ENCODE measurements around the gene ART1.
"Not testable (repeated sequence)": the region's sequence is repeated elsewhere in the genome, so short reads cannot be mapped to it uniquely, and the experiment has no call there.

The ART1 gene, protein sequence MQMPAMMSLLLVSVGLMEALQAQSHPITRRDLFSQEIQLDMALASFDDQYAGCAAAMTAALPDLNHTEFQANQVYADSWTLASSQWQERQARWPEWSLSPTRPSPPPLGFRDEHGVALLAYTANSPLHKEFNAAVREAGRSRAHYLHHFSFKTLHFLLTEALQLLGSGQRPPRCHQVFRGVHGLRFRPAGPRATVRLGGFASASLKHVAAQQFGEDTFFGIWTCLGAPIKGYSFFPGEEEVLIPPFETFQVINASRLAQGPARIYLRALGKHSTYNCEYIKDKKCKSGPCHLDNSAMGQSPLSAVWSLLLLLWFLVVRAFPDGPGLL

DNA sequence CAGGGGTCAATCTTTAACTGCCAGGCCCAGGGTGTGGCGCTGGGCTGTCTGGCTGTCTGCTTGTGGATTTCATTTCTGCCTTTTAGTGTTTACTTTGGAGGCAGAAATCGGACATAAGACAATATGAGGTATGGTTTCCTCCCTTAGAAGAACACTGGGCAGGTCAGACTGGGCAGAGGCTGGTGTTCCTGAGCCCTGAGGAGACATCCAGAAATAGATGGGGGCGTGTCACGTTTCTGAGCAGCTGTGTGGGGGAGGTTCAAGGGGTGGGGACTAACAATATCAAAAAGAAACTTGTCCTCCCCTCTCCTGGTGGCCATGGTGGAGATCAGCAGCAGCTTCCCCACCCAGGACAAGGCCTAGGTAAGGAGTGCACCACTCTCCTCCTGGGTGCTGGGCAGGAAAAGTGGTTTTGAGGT is at the start of gene ART1:
Gene ART1, plus strand, starts transcription at position 312 of the 419 bp plus-strand sequence. CDS start 14,086 bp downstream, outside the sequence.
- peaks cover 2% of the 10 kb centered on the region for H3K4me1 Mint-ChIP-seq (ENCODE audit: low read depth)
- no peaks in the 10 kb centered on the region for H3K36me3 Mint-ChIP-seq (ENCODE audit: low read depth)
- H3K27ac Mint-ChIP-seq, result no peak within 1 kb of the TSS
- DNase-seq (ENCODE audit: low spot score), result no peak
- peaks cover 43% of the 10 kb centered on the region for H3K27me3 Mint-ChIP-seq (ENCODE audit: low read depth)
- no peaks in the 10 kb centered on the region for H3K9me3 Mint-ChIP-seq
- H3K4me3 Mint-ChIP-seq, result no peak within 1 kb of the TSS

DNA sequence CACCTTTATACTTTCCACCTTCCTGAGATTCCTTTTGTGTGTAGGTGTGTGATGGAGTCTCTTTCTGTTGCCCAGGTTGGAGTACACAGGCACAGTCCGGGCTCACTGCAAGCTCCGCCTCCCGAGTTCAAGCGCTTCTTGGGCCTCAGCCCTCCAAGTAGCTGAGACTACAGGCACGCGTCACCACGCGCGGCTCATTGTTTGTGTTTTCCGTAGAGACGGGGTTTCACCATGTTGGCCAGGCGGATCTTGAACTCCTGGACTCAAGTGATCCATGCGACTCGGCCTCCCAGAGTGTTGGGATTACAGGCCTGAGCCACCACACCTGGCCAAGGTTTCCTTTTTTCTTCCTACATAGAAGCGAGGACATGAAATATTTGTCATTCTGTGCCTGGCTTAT is 47.2 kb upstream of the ART1 start:
- H3K36me3 Mint-ChIP-seq (ENCODE audit: low read depth); H3K4me1 Mint-ChIP-seq (ENCODE audit: low read depth); H3K4me3 Mint-ChIP-seq; H3K27me3 Mint-ChIP-seq (ENCODE audit: low read depth); H3K27ac Mint-ChIP-seq; H3K9me3 Mint-ChIP-seq; DNase-seq (ENCODE audit: low spot score): not testable (repeated sequence)

DNA sequence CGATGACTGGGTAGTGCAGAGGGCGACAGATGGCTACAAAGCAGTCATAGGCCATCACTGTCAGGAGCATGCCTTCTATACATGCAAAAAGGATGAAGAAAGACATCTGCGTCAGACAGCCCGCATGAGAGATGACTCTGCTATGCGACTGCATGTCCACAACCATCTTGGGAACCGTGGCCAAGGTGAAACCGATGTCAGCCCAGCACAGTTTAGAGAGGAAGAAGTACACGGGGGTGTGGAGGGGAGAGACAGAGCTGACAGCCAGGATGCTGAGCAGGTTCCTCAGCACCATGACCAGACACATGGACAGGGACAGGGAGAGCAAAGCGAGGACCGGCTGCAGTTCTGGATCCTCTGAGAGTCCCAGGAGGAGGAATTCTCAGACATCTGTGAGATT is 44.7 kb upstream of the ART1 start:
- not testable (repeated sequence) for H3K27me3 Mint-ChIP-seq (ENCODE audit: low read depth)

DNA sequence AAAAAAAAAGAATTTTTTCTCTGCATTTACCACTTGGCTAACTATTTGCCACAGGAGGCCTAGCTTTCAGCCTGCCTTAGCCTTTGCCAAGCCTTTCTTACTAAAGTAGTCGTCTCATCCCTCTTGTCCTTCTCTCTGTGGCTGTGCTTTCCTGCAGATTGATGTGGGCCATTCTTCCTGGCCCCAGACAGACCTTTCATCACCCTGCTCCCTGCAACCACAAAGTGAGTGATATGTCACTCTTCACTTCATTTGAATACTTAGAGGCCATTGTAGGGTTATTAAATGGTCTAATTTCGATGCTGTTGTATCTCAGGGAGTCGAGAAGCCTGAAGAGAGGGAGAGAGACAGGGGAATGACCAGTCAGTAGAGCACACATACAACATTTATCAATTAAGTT is 40.8 kb upstream of the ART1 start:
- no peak for DNase-seq (ENCODE audit: low spot score)
- peaks cover 9% of the 10 kb centered on the region for H3K27me3 Mint-ChIP-seq (ENCODE audit: low read depth)
- no peaks in the 10 kb centered on the region for H3K9me3 Mint-ChIP-seq
- H3K27ac Mint-ChIP-seq, result no peak overlapping the region
- no peaks in the 10 kb centered on the region for H3K4me1 Mint-ChIP-seq (ENCODE audit: low read depth)
- H3K4me3 Mint-ChIP-seq, result no peak overlapping the region
- no peaks in the 10 kb centered on the region for H3K36me3 Mint-ChIP-seq (ENCODE audit: low read depth)

More for the DNA sequence above, 44.7 kb upstream of the ART1 start:
- not testable (repeated sequence) for DNase-seq (ENCODE audit: low spot score); H3K9me3 Mint-ChIP-seq; H3K27ac Mint-ChIP-seq; H3K4me3 Mint-ChIP-seq; H3K4me1 Mint-ChIP-seq (ENCODE audit: low read depth); H3K36me3 Mint-ChIP-seq (ENCODE audit: low read depth)

DNA sequence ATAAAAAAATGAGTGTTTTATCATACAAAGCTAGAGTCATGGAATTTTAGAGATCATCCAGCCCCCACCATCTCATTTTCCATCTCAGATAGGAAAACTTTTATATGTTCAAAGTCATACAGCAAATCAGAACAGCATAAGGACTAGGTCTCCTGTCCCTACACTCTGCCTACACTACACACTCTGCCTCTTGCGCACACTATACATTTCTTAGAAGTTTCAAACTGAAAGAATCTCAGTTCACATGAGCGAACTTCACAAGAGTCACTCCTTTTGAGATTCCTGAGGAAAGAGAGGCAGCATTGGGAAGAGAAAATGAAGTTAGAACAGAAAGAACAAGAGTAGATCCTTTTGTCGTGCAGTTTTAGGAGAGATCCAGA is 39.7 kb upstream of the ART1 start:
- Mint-ChIP-seq H3K27me3 (ENCODE audit: low read depth) (peaks cover 9% of the 10 kb centered on the region), H3K4me3 (no peak overlapping the region), H3K27ac (no peak overlapping the region), H3K9me3 (no peaks in the 10 kb centered on the region), H3K4me1 (ENCODE audit: low read depth) (no peaks in the 10 kb centered on the region), H3K36me3 (ENCODE audit: low read depth) (no peaks in the 10 kb centered on the region)
- DNase-seq (ENCODE audit: low spot score), result no peak

DNA sequence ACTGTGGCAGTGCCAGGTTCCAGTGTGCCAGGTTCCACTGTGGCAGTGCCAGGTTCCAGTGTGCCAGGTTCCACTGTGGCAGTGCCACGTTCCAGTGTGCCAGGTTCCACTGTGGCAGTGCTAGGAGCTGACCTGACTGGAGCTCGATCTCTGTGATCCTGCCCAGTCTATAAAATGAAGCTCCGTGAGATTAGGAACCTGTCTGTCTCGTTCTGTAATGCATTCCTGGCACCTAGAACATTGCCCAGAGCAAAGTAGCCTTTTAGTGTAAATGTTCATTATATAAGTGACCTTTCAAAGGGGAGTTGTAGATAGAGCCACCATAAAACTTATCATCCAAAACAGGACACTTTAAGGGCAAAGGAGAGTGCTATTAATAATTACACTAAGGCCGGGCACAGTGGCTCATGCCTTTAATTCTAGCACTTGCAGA is 39.1 kb upstream of the ART1 start:
- no peak for DNase-seq (ENCODE audit: low spot score)
- H3K9me3 Mint-ChIP-seq, result no peaks in the 10 kb centered on the region
- H3K4me1 Mint-ChIP-seq (ENCODE audit: low read depth), result no peaks in the 10 kb centered on the region
- H3K36me3 Mint-ChIP-seq (ENCODE audit: low read depth), result no peaks in the 10 kb centered on the region
- peaks cover 9% of the 10 kb centered on the region for H3K27me3 Mint-ChIP-seq (ENCODE audit: low read depth)
- no peak overlapping the region for H3K4me3 Mint-ChIP-seq
- no peak overlapping the region for H3K27ac Mint-ChIP-seq

DNA sequence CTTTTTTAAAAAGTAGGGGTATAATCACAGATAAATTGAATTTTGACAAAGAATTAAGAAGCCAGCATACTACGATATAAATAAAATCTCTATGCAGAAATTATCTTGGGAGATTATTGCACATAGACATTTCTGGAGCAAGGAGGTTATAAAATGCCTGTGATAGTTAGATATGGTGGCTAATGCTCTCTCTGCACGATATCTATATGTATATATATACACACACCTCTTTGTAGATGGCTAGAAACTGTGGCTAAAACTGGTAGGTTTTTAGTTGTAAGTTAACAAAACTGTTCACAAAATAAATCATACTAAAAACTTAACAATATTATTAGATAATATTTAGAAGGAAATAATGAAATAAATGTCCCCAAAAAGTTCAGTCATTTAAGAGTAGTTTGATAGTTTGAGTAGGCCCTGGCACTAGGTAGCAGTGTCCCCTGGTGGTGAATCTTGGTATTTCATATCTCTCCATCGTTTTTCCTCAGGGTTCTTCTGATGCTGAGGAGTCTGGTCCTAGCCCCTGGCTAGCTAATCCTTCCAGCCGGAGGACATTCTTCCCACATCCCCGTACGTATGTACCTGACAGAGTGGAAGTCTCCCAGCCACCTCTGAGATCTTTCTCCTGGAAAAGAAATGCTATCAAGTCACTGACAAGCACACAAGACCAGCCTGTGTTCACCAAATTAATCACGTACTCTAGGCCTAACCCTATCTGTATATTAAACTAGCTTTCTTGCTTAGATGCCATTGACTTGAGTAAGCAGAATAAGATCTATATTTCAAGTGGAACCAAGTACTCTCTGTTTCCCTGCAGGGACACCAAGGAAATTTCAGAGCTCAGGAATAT is 35.3 kb upstream of the ART1 start:
- peaks cover 4% of the 10 kb centered on the region for H3K27me3 Mint-ChIP-seq (ENCODE audit: low read depth)
- peaks cover 6% of the 10 kb centered on the region for H3K9me3 Mint-ChIP-seq
- no peaks in the 10 kb centered on the region for H3K36me3 Mint-ChIP-seq (ENCODE audit: low read depth)
- no peak for DNase-seq (ENCODE audit: low spot score)
- peaks cover 8% of the 10 kb centered on the region for H3K4me1 Mint-ChIP-seq (ENCODE audit: low read depth)
- H3K4me3 Mint-ChIP-seq, result no peak overlapping the region
- no peak overlapping the region for H3K27ac Mint-ChIP-seq

DNA sequence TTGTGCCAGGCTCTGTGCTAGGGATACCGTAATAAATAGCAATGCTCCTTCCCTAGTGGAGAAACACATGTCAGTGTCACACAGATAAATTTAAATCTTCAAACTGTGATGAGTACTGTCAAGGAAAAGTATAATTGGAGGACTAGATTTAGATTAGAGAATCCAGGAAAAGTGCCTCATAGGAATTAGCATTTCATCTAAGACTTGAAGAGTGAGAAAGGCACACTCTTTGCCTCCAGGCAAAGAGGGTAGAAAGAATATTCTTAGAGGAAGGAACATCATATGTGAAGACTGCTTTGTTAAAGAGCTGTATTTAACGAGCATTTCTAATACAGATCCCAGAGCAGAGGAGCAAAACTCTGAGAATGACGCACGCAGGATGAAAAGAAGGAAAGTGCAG is 34.1 kb upstream of the ART1 start:
- H3K36me3 Mint-ChIP-seq (ENCODE audit: low read depth), result no peaks in the 10 kb centered on the region
- H3K9me3 Mint-ChIP-seq, result peaks cover 6% of the 10 kb centered on the region
- H3K27me3 Mint-ChIP-seq (ENCODE audit: low read depth), result no peaks in the 10 kb centered on the region
- no peak overlapping the region for H3K27ac Mint-ChIP-seq
- no peak for DNase-seq (ENCODE audit: low spot score)
- H3K4me3 Mint-ChIP-seq, result no peak overlapping the region
- peaks cover 16% of the 10 kb centered on the region for H3K4me1 Mint-ChIP-seq (ENCODE audit: low read depth)

DNA sequence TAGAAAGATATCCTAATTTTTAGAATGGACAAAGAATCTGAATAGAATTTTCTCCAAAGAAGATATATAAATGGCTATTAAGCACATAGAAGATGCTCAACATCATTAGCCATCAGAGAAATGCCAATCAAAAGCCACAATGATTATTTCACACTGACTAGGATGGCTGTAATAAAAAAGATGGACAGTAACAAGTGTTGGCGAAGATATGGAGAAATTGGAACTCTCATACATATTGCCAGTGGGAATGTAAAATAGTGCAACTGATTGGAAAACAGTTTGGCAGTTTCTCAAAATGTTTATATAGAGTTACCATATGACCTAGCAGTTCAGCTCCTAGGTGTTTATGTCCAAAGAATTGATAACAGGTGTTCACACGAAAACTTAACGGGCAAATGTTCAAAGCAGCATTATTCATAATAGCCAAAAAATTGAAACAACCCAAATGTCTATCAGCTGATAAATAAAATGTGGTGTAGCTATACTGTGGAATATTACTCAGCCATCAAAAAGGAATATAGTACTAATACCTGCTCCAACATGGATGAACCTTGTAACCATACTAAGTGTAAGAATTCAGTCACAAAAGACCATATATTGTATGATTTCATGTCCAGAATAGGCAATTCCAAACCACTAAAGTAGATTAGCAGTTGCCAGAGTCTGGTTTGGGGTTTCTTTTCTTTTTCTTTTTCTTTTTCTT is 32.8 kb upstream of the ART1 start:
- no peak for DNase-seq (ENCODE audit: low spot score)
- peaks cover 16% of the 10 kb centered on the region for H3K4me1 Mint-ChIP-seq (ENCODE audit: low read depth)
- H3K9me3 Mint-ChIP-seq, result peaks cover 6% of the 10 kb centered on the region
- H3K27me3 Mint-ChIP-seq (ENCODE audit: low read depth), result no peaks in the 10 kb centered on the region
- no peaks in the 10 kb centered on the region for H3K36me3 Mint-ChIP-seq (ENCODE audit: low read depth)
- H3K27ac Mint-ChIP-seq, result no peak overlapping the region
- no peak overlapping the region for H3K4me3 Mint-ChIP-seq

DNA sequence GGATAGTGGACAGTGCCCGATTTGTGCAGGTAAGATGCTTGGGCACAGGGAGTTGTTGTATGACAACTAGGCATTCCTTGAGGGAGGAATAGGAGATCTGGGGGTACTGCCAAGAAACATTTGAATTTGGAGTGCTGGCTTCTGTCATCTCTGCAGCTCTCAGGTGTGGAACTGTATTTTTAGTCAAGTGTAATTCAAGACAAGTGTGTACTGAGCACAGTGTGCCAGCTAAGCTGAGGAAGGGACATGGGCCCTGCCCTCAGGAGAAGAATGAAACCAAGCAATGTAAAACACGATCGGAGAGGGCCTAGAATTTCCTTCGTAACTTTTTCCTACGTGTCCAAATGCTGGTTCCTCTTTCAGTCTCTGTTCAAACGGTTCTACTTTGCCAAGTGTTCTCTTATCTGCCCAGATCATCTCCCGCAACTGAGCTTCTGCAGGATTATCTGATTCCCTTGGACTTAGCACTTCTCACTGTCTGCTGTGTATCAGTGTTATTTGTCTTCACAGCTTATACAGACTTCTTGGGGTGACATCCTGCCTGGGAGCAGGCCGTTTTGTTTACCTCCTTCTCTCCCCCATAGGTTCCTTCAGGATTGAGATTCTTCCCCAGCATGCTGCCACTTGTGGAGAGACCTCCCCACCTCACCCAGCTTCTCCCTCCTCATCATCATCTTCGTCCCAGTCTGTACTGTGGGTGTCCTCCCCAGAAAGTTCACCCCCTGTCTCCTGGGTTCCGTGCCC is 30.8 kb upstream of the ART1 start:
- peaks cover 16% of the 10 kb centered on the region for H3K4me1 Mint-ChIP-seq (ENCODE audit: low read depth)
- no peaks in the 10 kb centered on the region for H3K27me3 Mint-ChIP-seq (ENCODE audit: low read depth)
- H3K27ac Mint-ChIP-seq, result peak overlapping the region; percentile 74
- H3K4me3 Mint-ChIP-seq, result peak overlapping the region; percentile 37
- H3K36me3 Mint-ChIP-seq (ENCODE audit: low read depth), result no peaks in the 10 kb centered on the region
- DNase-seq (ENCODE audit: low spot score), result no peak
- H3K9me3 Mint-ChIP-seq, result peaks cover 6% of the 10 kb centered on the region

DNA sequence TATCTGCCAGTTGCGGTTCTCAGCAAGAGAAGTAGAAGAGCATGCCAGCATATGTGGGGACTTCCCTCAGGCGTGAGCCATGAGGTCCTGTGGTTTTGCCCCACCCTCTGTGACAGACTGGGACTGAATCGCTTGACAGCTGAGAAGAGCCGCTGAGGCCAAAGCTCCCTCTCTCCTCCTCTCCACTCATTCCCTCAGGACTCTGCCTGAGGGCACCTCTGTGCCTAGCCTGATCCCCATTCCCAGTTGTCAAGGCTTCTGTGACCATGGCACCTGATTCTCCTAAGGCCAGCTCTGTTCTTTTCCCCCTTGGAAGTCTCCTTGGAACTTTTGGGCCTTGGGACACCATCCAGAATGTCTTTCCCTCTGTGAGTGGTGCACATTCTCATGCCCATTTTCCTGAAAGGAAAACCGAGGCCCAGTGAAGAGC is 30.2 kb upstream of the ART1 start:
- peak overlapping the region; percentile 37 for H3K4me3 Mint-ChIP-seq
- peak overlapping the region; percentile 74 for H3K27ac Mint-ChIP-seq
- peaks cover 16% of the 10 kb centered on the region for H3K4me1 Mint-ChIP-seq (ENCODE audit: low read depth)
- DNase-seq (ENCODE audit: low spot score), result peak; percentile 59
- H3K27me3 Mint-ChIP-seq (ENCODE audit: low read depth), result no peaks in the 10 kb centered on the region
- H3K9me3 Mint-ChIP-seq, result peaks cover 6% of the 10 kb centered on the region
- H3K36me3 Mint-ChIP-seq (ENCODE audit: low read depth), result no peaks in the 10 kb centered on the region

DNA sequence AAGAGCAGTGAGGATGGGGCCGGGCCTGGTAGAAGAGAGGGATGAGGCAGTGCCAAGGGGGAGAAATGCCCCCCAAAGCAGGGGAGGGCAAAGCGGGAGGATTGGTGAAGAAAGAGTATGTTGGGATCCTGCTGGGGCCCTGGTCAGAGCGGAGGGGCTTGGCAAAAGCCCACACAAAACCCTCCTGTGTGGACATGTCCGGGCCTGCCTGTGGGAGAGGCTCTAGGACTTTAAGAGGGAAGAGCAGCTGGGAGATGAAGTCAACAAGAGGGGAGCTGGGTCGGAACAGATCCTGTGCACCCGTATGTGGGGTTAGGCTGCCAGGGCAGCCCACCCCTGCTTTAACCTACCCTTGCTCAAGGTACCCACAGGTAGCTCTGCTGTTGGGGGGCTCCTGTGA is 28.9 kb upstream of the ART1 start:
- no peaks in the 10 kb centered on the region for H3K36me3 Mint-ChIP-seq (ENCODE audit: low read depth)
- H3K9me3 Mint-ChIP-seq, result peaks cover 6% of the 10 kb centered on the region
- H3K4me3 Mint-ChIP-seq, result no peak overlapping the region

DNA sequence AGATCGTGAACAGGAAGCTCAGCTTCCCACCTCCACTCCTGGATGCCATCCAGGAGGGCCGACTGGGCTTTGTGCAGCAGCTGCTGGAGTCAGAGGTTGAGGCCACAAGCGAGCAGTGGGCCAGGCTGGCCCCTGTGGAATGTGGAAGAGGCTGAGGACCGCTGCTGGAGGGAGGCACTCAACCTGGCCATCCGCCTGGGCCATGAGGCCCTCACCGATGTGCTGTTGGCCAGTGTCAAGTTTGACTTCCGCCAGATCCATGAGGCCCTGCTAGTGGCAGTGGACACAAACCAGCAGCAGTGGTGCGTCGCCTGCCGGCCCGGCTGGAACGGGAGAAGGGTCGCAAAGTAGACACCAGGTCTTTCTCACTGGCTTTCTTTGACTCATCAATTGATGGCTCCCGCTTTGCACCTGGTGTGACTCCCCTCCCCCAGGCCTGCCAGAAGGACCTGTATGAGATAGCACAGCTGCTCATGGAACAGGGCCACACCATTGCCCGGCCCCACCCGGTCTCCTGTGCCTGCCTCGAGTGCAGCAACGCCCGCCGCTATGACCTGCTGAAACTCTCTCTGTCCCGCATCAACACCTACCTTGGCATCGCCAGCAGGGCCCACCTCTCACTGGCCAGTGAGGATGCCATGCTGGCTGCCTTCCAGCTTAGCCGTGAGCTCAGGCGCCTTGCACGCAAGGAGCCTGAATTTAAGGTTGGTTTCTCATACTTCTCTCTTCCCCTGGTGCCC is 28.0 kb upstream of the ART1 start:
- peaks cover 16% of the 10 kb centered on the region for H3K4me1 Mint-ChIP-seq (ENCODE audit: low read depth)
- H3K9me3 Mint-ChIP-seq, result peaks cover 5% of the 10 kb centered on the region
- no peaks in the 10 kb centered on the region for H3K27me3 Mint-ChIP-seq (ENCODE audit: low read depth)
- H3K27ac Mint-ChIP-seq, result no peak overlapping the region
- no peaks in the 10 kb centered on the region for H3K36me3 Mint-ChIP-seq (ENCODE audit: low read depth)
- no peak for DNase-seq (ENCODE audit: low spot score)
- H3K4me3 Mint-ChIP-seq, result no peak overlapping the region

More for the DNA sequence above, 28.9 kb upstream of the ART1 start:
- H3K27ac Mint-ChIP-seq, result no peak overlapping the region
- no peaks in the 10 kb centered on the region for H3K27me3 Mint-ChIP-seq (ENCODE audit: low read depth)
- DNase-seq (ENCODE audit: low spot score), result no peak
- peaks cover 16% of the 10 kb centered on the region for H3K4me1 Mint-ChIP-seq (ENCODE audit: low read depth)
